Ishikawa (cell line): Measurements from ENCODE around the gene SKI.

ENCODE experiments used
- CEBPB ChIP-seq: IDR thresholded peaks from 2 replicates; pipeline ENCODE4 v1.6.1; 2012
- EP300 ChIP-seq: IDR thresholded peaks from 2 replicates; pipeline ENCODE4 v1.6.1; 2012; ENCODE audit warnings: borderline replicate concordance
- FOXM1 ChIP-seq: IDR thresholded peaks from 2 replicates; pipeline ENCODE4 v1.6.1; 2012; ENCODE audit warnings: low read depth, borderline replicate concordance
- MAX ChIP-seq: IDR thresholded peaks from 2 replicates; pipeline ENCODE4 v1.6.1; 2012
- NFIC ChIP-seq: IDR thresholded peaks from 2 replicates; pipeline ENCODE4 v1.6.1; 2012
- RAD21 ChIP-seq: IDR thresholded peaks from 2 replicates; pipeline ENCODE4 v1.6.1; 2012; ENCODE audit warnings: low read depth
- REST ChIP-seq: IDR thresholded peaks from 2 replicates; pipeline ENCODE4 v1.6.1; 2012; ENCODE audit warnings: low read depth, mild to moderate bottlenecking
- TAF1 ChIP-seq: IDR thresholded peaks from 2 replicates; pipeline ENCODE4 v1.6.1; 2012; ENCODE audit warnings: low read depth, mild to moderate bottlenecking
- TEAD4 ChIP-seq: IDR thresholded peaks from 2 replicates; pipeline ENCODE4 v1.6.1; 2012
- USF1 ChIP-seq: IDR thresholded peaks from 2 replicates; pipeline ENCODE4 v1.6.1; 2012

GRCh38 chr1:2337501-2337900 lies 109.4 kb downstream of the SKI start:
- TF ChIP-seq NFIC (no peak), TEAD4 (no peak), RAD21 (no peak), REST (no peak), TAF1 (no peak), FOXM1 (no peak), EP300 (no peak), USF1 (no peak), CEBPB (no peak), MAX (no peak)
